ENCODE results near the gene ATP2B1.

DNA sequence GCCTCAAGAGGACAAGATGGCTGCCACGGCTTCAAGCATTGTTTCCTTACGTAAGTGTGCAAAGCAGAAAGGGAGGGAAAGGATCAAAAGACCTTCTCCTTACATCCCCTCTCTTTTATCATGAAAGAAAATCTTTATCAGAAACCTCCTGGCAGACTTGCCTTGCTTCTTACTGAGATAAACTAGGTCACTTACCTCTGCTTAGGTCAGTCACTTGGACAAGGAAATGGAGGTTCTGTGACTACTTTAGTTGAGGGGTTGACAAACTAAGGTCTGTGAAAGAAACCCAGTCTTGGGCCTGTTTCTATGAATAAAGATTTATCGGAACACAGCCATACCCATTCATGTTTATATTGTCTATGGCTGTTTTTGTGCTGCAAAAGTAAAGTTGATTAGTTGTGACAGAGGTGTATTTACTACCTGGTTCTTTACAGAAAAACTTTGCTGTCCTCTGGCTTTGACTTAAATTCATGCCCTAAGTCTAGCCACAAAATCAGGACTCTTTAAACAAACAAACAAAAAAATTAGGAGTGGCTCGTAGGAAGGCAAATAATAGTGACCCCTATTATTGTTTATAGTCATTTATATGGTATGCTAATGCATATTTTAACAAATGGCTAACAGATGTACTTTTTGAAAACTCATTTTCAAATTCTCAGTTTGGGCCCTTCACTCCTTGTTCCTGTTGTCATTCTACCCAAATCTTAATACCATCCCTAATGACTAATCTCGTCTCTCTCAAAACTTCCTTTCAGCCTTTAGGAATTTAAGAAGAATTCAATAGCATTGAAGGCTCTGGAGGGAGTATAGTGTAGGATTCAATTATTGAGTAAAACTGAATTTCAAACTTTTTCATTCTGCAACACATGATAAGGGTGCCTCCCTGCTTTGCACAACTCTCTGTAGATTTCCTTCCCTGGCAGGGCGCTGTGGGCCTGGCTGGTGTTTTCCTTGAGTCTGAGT lies 42.0 kb upstream of the ATP2B1 start:
- TF ChIP-seq CTCF (IDR thresholded peaks at IDR 0.05) = no peak
- TF ChIP-seq POLR2A (IDR thresholded peaks at IDR 0.05) = no peak

All from uterus (tissue), 2 donors.